K562 (cell line): ENCODE data around the gene OPCML.

Experiments
- CHD2 ChIP-seq: IDR thresholded peaks from 2 replicates; pipeline ENCODE4 v1.6.1; 2011; ENCODE audit warnings: low read depth, low read length
- CHD4 ChIP-seq: fragments of 200-600 bp; sonication (generic); IDR thresholded peaks from 3 replicates; pipeline ENCODE4 v1.6.1; 2012; ENCODE audit warnings: low read depth, mild to moderate bottlenecking, mixed read lengths, low read length, inconsistent platforms; ENCODE audit not compliant: insufficient read depth, insufficient replicate concordance, poor library complexity, severe bottlenecking
- CTCF ChIP-seq, 3 experiments: IDR thresholded peaks in 2 of 3; conservative IDR thresholded peaks in 1 of 3; 2 replicates each; pipeline ENCODE4 v1.5.1; 2011 to 2012; ENCODE audit warnings: low read length in 3 of 3, mild to moderate bottlenecking in 3 of 3, control low read depth in 2 of 3, improper control_type of control experiment in 1 of 3, inconsistent platforms in 1 of 3, low read depth in 1 of 3, mixed read lengths in 1 of 3, moderate library complexity in 1 of 3; ENCODE audit not compliant: insufficient read depth in 2 of 3
- FOXO4 ChIP-seq: fragments of 450-650 bp; formaldehyde crosslinking; IDR thresholded peaks from 2 replicates; pipeline ENCODE4 v1.4.0; 2020; ENCODE audit warnings: mild to moderate bottlenecking, moderate library complexity
- HDAC6 ChIP-seq: IDR thresholded peaks from 2 replicates; pipeline ENCODE4 v1.6.1; 2012; ENCODE audit warnings: low read depth, mild to moderate bottlenecking, control low read depth, inconsistent platforms, low read length, moderate library complexity
- LARP7 ChIP-seq: fragments of 450-650 bp; IDR thresholded peaks from 2 replicates; pipeline ENCODE4 v1.6.1; 2016
- MAX ChIP-seq: sonication (generic); formaldehyde crosslinking; IDR thresholded peaks from 2 replicates; pipeline ENCODE4 v1.9.0; 2022; ENCODE audit warnings: mild to moderate bottlenecking, missing genetic modification reagents
- PKNOX1 ChIP-seq: fragments of 450-650 bp; IDR thresholded peaks from 2 replicates; pipeline ENCODE4 v1.6.1; 2016
- RBM39 ChIP-seq: fragments of 200-400 bp; formaldehyde crosslinking; optimal IDR thresholded peaks from 2 replicates; pipeline ENCODE3; 2018; ENCODE audit warnings: low read depth, low read length
- SIRT6 ChIP-seq: IDR thresholded peaks from one replicate; pipeline ENCODE4 v1.6.1; 2012; ENCODE audit warnings: low read depth, mild to moderate bottlenecking, control low read depth, inconsistent platforms, low read length, moderate library complexity
- TCF7 ChIP-seq: sonication (generic); IDR thresholded peaks from 2 replicates; pipeline ENCODE4 v1.6.1; 2016; ENCODE audit warnings: antibody characterized with exemption, borderline replicate concordance
- ZNF311 ChIP-seq: fragments of 250-450 bp; sonication (Bioruptor Pico); IDR thresholded peaks from 2 replicates; pipeline ENCODE4 v1.4.0; 2020; ENCODE audit warnings: mild to moderate bottlenecking, moderate library complexity

GRCh38 chr11:133086518-133086917 lies 445.8 kb downstream of the OPCML start:
- no peak for TF ChIP-seq FOXO4 (CRISPR knock-in tag)
- TF ChIP-seq CHD2: no peak
- no peak for TF ChIP-seq CHD4
- TF ChIP-seq HDAC6: no peak
- no peak for TF ChIP-seq LARP7
- no peak for TF ChIP-seq SIRT6
- no peak for TF ChIP-seq RBM39
- no peak for TF ChIP-seq TCF7
- TF ChIP-seq PKNOX1: no peak
- TF ChIP-seq MAX (CRISPR knock-in tag): no peak
- no peak for TF ChIP-seq CTCF (IDR thresholded peaks at IDR 0.05 in 2 of 3, conservative IDR thresholded peaks at IDR 0.05 in 1 of 3; ENCODE audit: insufficient read depth in 2 of 3, low read depth in 1 of 3, low read length in 3 of 3)
- TF ChIP-seq ZNF311 (CRISPR knock-in tag): no peak
